M059J (cell line): ENCODE data around the gene ARHGEF18. TPM values are rescaled to one million over a fixed set of nuclear protein-coding genes. Genes with fewer than 3 reads are reported as not detected.

Experiments
- DNase-seq: peaks from one replicate; pipeline ENCODE4 v3.0.0-alpha.2; 2012; ENCODE audit warnings: low read depth
- total RNA-seq: library from RNA; depleted of rRNA; stranded (reverse); fragments of >200 nt; shearing (Covaris generic); gene quantifications from 2 replicates; pipeline ENCODE4 v1.2.3, GENCODE V29; 2014; rRNA removed

The ARHGEF18 gene
- total RNA-seq, 1 experiment from 2014 or later, result 54.2 TPM

GRCh38 chr19:7383284-7383683, 34.5 kb downstream of the ARHGEF18 start:
- no peak for DNase-seq

GRCh38 chr19:7385062-7385461, 36.3 kb downstream of the ARHGEF18 start:
- no peak for DNase-seq

GRCh38 chr19:7386308-7386707, 37.6 kb downstream of the ARHGEF18 start:
- peak; percentile 41 for DNase-seq

GRCh38 chr19:7386769-7387168, 38.0 kb downstream of the ARHGEF18 start:
- DNase-seq, result no peak

- DNase-seq, result peak; percentile 72
Observed at GRCh38 chr19:7391218-7391670, 42.5 kb downstream of the ARHGEF18 start.

GRCh38 chr19:7393459-7393858, 44.7 kb downstream of the ARHGEF18 start:
- DNase-seq, result no peak

GRCh38 chr19:7393939-7394730, 45.4 kb downstream of the ARHGEF18 start:
- DNase-seq, result no peak

GRCh38 chr19:7394731-7395359, 46.1 kb downstream of the ARHGEF18 start:
- peak; percentile 86 for DNase-seq

GRCh38 chr19:7395360-7396066, 46.8 kb downstream of the ARHGEF18 start:
- peak; percentile 27 for DNase-seq

- DNase-seq, result peak; percentile 99
Observed at GRCh38 chr19:7397687-7398086, 49.0 kb downstream of the ARHGEF18 start.

Other genes with a start within 250 kb of the ARHGEF18 start
- 0.37 and 1.6 TPM in 2 replicates for gene INSR, start 54.5 kb upstream of the ARHGEF18 start, total RNA-seq
- gene PEX11G, start 140.1 kb downstream of the ARHGEF18 start, total RNA-seq, result 0.20 and 0.74 TPM in 2 replicates
- 27.2 and 55.4 TPM in 2 replicates for gene ZNF358, start 167.2 kb downstream of the ARHGEF18 start, total RNA-seq
- 2.9 and 7.8 TPM in 2 replicates for gene MCOLN1, start 173.7 kb downstream of the ARHGEF18 start, total RNA-seq
- 46.3 and 86.0 TPM in 2 replicates for gene PNPLA6, start 186.8 kb downstream of the ARHGEF18 start, total RNA-seq
- 0.15 TPM in 1 of 2 replicates, not detected in the other for gene CAMSAP3, start 246.9 kb downstream of the ARHGEF18 start, total RNA-seq